Uterus (tissue), 2 donors: ENCODE results near the gene NRDE2.

Experiments
- POLR2A ChIP-seq, 2 donors: fragments of 450-650 bp; IDR thresholded peaks; one replicate each; pipeline ENCODE4 v1.6.1; 2016; ENCODE audit warnings: antibody characterized with exemption in 2 of 2, mild to moderate bottlenecking in 1 of 2, moderate library complexity in 1 of 2
- TF ChIP-seq, protein P1 (sequence below), 4 experiments: fragments of 200-600 bp in 2 of 4; fragments of 450-650 bp in 2 of 4; sonication (generic) in 2 of 4; IDR thresholded peaks; one replicate each; pipeline ENCODE4 v1.5.1; 2016 to 2019; ENCODE audit warnings: antibody characterized with exemption in 4 of 4, mild to moderate bottlenecking in 2 of 4, moderate library complexity in 1 of 4

DNA sequence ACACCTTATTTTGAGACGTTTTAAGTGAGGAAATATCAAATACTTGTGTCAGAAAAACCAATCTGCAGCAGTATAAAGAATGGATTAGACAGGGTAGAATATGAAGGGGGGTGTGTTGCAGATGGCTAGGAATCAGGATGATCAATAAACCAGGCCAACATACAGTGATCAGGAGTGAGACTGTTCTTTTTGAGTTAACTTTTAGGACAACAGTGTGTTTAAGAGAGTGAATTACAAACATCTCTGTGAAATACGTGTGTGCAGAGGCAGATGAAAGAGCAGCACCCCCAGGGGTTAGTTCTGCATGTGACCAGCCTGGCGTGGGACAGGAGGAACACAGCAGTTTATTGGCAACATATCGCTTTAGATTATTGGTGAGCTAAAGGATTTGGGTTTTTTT is 10.6 kb upstream of the NRDE2 start:
- TF ChIP-seq, protein P1, sequence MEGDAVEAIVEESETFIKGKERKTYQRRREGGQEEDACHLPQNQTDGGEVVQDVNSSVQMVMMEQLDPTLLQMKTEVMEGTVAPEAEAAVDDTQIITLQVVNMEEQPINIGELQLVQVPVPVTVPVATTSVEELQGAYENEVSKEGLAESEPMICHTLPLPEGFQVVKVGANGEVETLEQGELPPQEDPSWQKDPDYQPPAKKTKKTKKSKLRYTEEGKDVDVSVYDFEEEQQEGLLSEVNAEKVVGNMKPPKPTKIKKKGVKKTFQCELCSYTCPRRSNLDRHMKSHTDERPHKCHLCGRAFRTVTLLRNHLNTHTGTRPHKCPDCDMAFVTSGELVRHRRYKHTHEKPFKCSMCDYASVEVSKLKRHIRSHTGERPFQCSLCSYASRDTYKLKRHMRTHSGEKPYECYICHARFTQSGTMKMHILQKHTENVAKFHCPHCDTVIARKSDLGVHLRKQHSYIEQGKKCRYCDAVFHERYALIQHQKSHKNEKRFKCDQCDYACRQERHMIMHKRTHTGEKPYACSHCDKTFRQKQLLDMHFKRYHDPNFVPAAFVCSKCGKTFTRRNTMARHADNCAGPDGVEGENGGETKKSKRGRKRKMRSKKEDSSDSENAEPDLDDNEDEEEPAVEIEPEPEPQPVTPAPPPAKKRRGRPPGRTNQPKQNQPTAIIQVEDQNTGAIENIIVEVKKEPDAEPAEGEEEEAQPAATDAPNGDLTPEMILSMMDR (IDR thresholded peaks at IDR 0.05): no peak
- no peak for TF ChIP-seq POLR2A (IDR thresholded peaks at IDR 0.05)
